Pericardium fibroblast (primary cell): ENCODE measurements around the gene TMEM176B. TPM values are rescaled to one million over a fixed set of nuclear protein-coding genes. Genes with fewer than 3 reads are reported as not detected.

ENCODE experiments used
- total RNA-seq: library from RNA; depleted of rRNA; stranded (reverse); fragments of >200 nt; gene quantifications from 2 replicates; pipeline ENCODE4 v1.2.3, GENCODE V29; 2015

TMEM176B gene
- 2.2 and 12.2 TPM in 2 replicates for total RNA-seq

GRCh38 chr7:150799741-150800580 is at the start of gene TMEM176B:
Gene TMEM176B, minus strand, starts transcription at chr7:150800364. Its CDS starts 3,795 bp downstream, at chr7:150796569.

GRCh38 chr7:150800581-150801241 is 547 bp upstream of the TMEM176B start, which contains the start of gene TMEM176A:
Gene TMEM176A, plus strand, starts transcription at chr7:150800769. Its CDS starts 782 bp downstream, at chr7:150801551.

Other genes with a start within 250 kb of the TMEM176B start
- gene GIMAP4, start 233.0 kb downstream of the TMEM176B start, total RNA-seq, result not detected in 2 replicates
- not detected in 2 replicates for gene GIMAP6, start 168.0 kb downstream of the TMEM176B start, total RNA-seq
- gene GIMAP2, start 114.7 kb downstream of the TMEM176B start, total RNA-seq, result 0.09 and 0.12 TPM in 2 replicates
- not detected in 2 replicates for gene GIMAP1, start 83.8 kb downstream of the TMEM176B start, total RNA-seq
- gene GIMAP5, start 62.9 kb downstream of the TMEM176B start, total RNA-seq, result not detected in 2 replicates
- 4.1 and 6.2 TPM in 2 replicates for gene TMEM176A, start 405 bp upstream of the TMEM176B start, total RNA-seq
- not detected in 2 replicates for gene AOC1, start 52.2 kb upstream of the TMEM176B start, total RNA-seq
- 0.12 and 0.34 TPM in 2 replicates for gene KCNH2, start 178.0 kb upstream of the TMEM176B start, total RNA-seq
- 2.9 and 3.5 TPM in 2 replicates for gene NOS3, start 190.7 kb upstream of the TMEM176B start, total RNA-seq
- 0.12 TPM in 1 of 2 replicates, not detected in the other for gene ATG9B, start 224.1 kb upstream of the TMEM176B start, total RNA-seq
- 21.6 and 30.9 TPM in 2 replicates for gene ABCB8, start 228.1 kb upstream of the TMEM176B start, total RNA-seq
- 0.17 and 0.47 TPM in 2 replicates for gene ASIC3, start 248.2 kb upstream of the TMEM176B start, total RNA-seq